ENCODE results near the gene KCNMA1.
"Not testable (repeated sequence)": the region's sequence is repeated elsewhere in the genome, so short reads cannot be mapped to it uniquely, and the experiment has no call there.

The KCNMA1 gene

GRCh38 chr10:77388571-77389100, 249.0 kb downstream of the KCNMA1 start:
- DNase-seq, result no peak

- not testable (repeated sequence) for DNase-seq
Measured at GRCh38 chr10:77387701-77388100, 249.9 kb downstream of the KCNMA1 start.

GRCh38 chr10:77387247-77387646, 250.4 kb downstream of the KCNMA1 start:
- no peak for DNase-seq

GRCh38 chr10:77386838-77387237, 250.8 kb downstream of the KCNMA1 start:
- no peak for DNase-seq

- no peak for DNase-seq
Measured at GRCh38 chr10:77386365-77386764, 251.2 kb downstream of the KCNMA1 start.

- no peak for DNase-seq
Measured at GRCh38 chr10:77385315-77385714, 252.3 kb downstream of the KCNMA1 start.

GRCh38 chr10:77383861-77384553, 253.6 kb downstream of the KCNMA1 start:
- no peak for DNase-seq

GRCh38 chr10:77381750-77382149, 255.9 kb downstream of the KCNMA1 start:
- DNase-seq, result no peak

GRCh38 chr10:77380723-77381122, 256.9 kb downstream of the KCNMA1 start:
- no peak for DNase-seq

- DNase-seq, result no peak
Measured at GRCh38 chr10:77380191-77380590, 257.4 kb downstream of the KCNMA1 start.

GRCh38 chr10:77378366-77379349, 258.9 kb downstream of the KCNMA1 start:
- DNase-seq, result no peak

GRCh38 chr10:77377678-77378352, 259.8 kb downstream of the KCNMA1 start:
- no peak for DNase-seq

- DNase-seq, result no peak
Measured at GRCh38 chr10:77377034-77377433, 260.6 kb downstream of the KCNMA1 start.

GRCh38 chr10:77374189-77374656, 263.4 kb downstream of the KCNMA1 start:
- DNase-seq, result no peak

- DNase-seq, result no peak
Measured at GRCh38 chr10:77371848-77372799, 265.5 kb downstream of the KCNMA1 start.

GRCh38 chr10:77371421-77371820, 266.2 kb downstream of the KCNMA1 start:
- no peak for DNase-seq

- no peak for DNase-seq
Measured at GRCh38 chr10:77368006-77368405, 269.6 kb downstream of the KCNMA1 start.

- no peak for DNase-seq
Measured at GRCh38 chr10:77363210-77363609, 274.4 kb downstream of the KCNMA1 start.

- DNase-seq, result no peak
Measured at GRCh38 chr10:77361831-77362230, 275.8 kb downstream of the KCNMA1 start.

GRCh38 chr10:77361426-77361825, 276.2 kb downstream of the KCNMA1 start:
- no peak for DNase-seq

- no peak for DNase-seq
Measured at GRCh38 chr10:77360835-77361234, 276.8 kb downstream of the KCNMA1 start.
